Activated CD4-positive, alpha-beta T cell treated with anti-CD3 and anti-CD28 coated beads for 48 hours (primary cell): Measurements from ENCODE around the gene TMEFF2.

Experiments used
- DNase-seq: peaks from one replicate; pipeline ENCODE4 v3.0.0-alpha.2; 2020

TMEFF2 gene

DNA sequence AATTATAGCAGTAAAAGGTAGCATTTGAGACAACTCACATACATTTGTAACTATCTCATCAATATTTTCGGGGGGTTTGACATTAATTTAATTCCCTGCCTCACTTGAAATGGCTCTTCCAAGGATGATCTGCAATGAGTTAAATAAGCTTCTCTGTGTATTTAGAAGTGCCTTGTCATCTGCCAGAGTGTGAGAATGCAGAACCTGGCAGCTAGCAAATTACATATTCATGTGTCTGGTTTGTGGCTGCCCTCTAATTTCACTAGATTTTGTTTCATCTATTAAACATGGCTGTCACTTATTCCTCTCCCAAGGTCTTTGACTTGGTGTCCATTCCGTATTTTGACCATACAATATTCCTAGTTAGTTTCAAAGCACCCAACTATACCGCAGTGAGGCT lies 189.5 kb downstream of the TMEFF2 start:
- no peak for DNase-seq

GRCh38 chr2:192004188-192004963 lies 190.4 kb downstream of the TMEFF2 start:
- no peak for DNase-seq

GRCh38 chr2:192002418-192002817 lies 192.3 kb downstream of the TMEFF2 start:
- DNase-seq = no peak

DNA sequence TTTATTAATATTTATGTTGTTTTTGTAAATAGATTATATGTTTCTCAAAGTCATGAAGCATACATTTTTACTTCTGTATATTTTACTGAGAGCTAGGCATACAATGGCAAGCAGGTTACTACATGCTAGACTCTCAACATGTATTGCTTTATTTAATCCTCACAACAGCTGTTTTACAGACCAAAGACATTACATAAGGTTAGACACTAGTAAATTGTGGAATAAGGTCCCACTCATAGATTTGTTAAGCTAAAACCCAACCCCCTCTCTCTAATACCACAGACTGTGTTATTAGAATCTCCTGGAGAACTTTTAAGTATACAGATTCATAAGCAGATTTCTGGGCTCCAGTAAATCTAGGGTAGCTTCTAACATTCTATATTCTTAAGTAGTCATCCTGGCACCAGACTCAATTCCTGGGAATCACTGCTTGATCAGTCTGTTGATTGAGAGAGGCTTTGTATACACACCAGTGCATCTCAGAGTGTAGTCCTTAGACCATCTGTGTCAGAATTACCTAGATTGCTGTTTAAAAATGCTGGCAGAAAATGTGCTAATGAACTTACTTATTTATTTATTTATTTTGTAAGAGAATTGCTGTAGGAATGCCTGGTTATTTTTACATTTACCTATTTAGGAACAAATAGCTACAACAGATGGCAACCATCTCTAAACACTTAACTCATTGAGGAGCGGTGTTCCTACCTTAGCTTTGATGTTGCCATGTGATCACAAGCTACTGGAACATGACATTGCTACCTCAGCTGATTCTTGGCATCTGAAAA lies 194.3 kb downstream of the TMEFF2 start:
- no peak for DNase-seq

DNA sequence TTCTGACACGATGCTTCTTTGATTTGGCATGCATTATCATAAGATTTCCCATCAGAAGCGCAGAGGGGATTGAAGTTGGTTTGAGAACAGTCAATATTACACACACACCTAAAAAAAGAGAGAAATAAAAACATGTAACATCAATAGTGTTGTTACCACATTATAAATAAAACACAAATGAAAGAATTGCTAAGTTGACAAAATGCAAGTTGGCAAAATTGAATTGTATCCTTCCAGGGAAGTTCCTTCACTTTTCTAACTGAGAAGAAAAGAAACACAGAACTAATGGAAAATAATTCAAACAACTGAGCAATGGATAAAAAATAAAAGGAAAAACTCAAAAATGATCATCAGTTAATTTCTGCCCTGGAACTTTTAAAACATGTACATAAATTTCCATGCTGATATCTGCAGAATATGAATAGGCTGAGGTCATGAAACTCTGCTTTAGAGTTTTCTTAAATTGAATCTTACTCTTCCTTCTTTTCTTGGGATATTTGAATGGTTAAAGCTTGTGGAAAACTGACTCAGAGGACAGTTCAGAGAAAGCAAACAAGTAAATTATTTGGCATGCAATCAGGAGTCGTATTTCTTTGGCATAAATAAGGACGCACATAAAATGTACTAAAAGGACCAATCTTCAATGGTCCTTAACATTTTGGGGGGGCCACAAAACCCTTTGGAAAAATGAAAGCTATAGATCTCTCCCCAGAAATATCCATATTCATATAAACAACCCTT lies 195.5 kb downstream of the TMEFF2 start:
- no peak for DNase-seq

GRCh38 chr2:191995285-191995684 lies 199.4 kb downstream of the TMEFF2 start:
- no peak for DNase-seq

DNA sequence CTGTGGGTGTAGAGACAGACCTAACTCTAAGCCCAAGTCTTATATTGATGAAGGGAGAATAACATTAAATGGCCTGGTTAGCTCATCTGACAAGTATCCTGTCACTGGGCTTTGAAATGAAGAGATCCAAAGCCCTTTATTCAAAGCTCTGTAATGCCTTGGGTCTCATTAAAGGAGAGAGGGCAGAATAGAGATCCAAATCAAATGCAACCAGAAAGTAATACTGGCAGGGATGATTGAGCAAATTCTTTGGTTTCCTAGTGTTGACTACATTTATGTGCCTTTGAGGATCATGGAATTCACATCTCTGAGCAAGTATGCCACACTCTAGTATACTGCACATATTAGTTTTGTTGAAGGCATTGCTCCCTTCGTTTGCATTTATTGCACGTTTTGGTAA lies 200.0 kb downstream of the TMEFF2 start:
- DNase-seq = no peak

- no peak for DNase-seq
These were observed 203.3 kb downstream of the TMEFF2 start for GRCh38 chr2:191991442-191991841.

DNA sequence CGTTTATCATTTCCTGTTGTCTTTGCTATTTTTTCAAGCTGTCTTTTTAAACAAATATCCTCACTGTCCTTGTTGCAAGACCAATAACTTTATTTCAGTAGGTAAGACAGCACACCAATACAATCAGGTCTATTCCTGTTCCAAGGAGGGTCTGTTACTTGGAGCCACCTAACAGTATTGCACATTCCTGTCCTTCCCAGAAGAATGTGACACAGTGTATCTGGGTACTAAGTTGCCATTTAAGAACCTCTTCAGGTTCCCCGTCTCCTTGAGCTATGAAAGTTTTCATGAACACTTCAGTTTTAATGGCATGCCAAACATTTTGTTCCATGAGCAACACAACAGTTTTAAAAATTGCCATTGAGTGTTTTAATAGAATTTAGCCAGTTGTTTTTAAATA lies 209.0 kb downstream of the TMEFF2 start:
- DNase-seq = no peak

DNA sequence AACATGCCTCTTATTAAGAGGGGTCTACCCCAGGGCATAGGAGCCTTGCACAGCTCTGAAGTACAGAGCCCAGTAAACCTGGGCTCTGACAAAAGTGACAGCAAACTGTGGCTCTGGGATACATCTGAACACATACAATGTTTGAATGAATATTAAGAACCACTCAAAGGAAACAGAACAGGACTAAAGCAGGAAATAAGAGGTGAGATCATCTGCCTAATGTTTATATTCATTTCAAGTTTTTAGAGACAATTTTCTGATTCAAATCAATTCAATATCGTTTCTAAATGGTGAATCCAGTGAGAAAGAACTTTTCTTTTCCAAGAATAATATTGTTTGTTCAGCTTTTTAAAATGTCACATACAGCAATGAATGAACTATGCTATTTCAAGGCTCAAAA lies 211.1 kb downstream of the TMEFF2 start:
- no peak for DNase-seq

DNA sequence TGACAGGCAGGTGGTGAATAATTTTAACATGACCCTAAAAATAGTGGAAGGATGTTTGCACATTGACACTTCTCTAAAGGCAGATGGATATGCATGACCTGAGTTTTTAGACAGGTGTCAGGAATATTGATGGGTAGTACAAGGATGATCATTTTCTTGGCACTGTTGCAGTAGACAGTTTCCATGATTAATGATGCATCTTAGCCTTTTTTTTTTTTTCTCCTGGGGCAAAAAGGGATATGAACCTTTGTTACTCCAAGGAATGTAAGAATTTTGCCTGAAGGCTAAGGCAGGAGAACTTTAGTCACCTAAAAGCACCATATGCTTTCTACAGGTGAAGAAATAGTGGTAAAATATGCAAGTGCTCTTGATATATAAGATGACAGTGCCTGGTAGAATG lies 211.5 kb downstream of the TMEFF2 start:
- DNase-seq = no peak

- DNase-seq = no peak
These were observed 213.0 kb downstream of the TMEFF2 start for GRCh38 chr2:191981706-191982105.

DNA sequence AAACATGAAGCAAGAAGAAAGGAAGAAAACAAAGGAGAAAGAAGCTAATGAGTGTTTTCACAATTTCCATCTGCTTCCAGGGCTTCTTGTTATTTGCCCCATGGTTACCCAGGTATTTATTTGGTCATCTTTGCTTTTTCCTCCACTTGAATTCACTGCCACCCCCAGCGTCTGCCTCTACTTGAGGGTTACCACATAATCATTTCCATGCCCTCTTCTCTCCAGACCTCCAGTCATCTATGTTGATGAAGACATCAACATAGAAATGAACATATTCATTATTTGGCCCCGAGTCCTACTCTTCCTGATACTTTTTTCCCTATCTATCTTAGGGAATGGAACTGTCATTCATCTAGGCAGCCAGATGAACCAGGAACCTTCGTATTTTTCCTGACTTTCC lies 214.2 kb downstream of the TMEFF2 start:
- DNase-seq = no peak

DNA sequence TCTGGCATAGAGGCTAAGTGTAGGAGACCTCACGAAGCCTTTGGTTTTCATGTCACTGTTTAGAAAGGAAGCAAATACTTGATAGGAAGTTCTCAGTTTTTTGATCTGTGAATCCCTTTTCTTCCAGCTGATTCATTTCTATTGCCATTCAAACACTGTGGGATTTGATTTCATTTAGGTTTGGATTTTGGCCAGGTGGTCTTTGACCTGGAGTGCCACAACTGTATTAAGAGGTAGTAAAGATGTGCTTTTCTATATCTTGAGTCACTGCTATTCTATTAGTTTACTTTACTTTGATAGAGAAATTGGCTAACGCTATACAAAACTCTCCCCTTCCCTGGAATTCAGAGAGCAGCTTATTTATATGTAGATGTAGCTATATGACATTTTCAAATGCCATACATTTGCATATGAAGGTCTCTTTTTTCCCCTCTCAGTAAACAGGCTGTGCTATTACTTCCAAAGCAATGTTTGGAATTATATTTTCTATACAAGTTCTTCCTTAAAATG lies 215.5 kb downstream of the TMEFF2 start:
- no peak for DNase-seq

DNA sequence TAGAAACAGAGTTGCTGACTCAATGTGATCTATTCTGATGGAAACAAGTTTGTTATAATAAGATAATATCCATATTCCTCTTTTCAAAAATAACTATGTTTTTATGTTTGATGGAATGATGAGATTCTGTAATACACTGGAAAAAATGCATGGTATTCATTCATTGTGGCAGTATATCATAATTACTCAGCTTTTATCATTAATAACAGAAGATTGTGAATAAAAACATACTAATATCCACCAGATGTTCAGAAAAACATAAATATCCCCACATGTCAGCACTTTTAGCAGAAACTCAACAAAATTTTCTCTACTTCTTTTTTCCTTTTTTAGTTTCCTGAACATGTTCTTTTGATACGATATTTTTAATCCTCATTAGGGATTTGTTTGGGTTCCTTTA lies 217.0 kb downstream of the TMEFF2 start:
- no peak for DNase-seq

DNA sequence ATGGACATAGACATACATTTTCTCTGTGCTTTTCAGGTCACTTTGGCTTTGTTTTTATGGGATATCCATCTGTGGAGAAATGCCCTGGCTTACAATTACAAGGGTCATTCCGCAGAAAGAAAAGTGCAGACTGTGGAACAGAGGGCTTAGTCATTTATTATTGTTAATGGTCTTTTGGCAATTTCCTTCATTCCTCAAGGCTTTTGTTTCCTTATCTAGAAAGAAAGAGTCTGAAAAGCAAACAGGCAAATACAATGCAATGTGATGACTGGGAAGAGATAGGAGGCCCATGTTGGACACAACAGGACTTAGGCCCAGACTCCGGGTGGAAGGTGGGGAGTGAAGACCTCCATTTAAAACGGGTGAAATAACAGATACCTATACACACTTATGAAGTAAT lies 218.3 kb downstream of the TMEFF2 start:
- no peak for DNase-seq

DNA sequence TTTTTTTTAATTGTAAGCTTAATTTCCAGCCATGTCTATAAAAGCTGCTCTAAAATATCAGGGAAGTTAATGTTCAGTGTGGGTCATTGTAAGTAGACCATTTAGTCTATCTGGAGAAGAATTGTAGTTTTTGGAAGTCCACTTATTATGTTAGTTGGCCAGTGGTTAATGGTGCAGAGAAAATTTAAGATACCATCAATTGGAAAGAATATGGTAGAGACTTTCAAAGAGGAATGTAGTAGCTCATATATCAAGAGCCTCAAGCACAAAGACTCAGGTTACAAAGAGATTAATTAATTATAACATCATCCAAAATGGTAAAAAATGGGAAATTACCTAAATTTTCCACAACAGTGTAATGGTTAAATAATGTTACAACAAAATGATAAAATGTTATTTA lies 220.1 kb downstream of the TMEFF2 start:
- DNase-seq = no peak

DNA sequence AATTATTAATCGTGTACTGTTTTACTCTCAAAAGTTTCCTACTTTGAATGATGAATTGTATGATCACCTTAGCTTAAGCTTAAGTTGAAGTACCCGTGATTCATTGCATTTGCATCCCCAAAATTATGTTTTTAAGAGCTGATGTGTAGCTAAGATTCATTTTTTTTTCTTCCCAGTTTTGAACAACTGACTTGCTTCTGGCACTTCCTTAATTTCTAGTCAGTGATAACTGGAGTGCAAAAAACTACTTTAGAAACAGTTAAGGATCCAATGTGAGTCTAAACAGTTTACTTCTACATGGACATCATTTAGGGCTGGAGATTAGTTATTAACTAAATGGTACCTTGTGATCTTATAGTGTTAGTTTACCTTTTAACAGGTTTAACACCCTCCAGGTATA lies 223.9 kb downstream of the TMEFF2 start:
- DNase-seq = no peak

- DNase-seq = no peak
These were observed 226.6 kb downstream of the TMEFF2 start for GRCh38 chr2:191968120-191968519.

DNA sequence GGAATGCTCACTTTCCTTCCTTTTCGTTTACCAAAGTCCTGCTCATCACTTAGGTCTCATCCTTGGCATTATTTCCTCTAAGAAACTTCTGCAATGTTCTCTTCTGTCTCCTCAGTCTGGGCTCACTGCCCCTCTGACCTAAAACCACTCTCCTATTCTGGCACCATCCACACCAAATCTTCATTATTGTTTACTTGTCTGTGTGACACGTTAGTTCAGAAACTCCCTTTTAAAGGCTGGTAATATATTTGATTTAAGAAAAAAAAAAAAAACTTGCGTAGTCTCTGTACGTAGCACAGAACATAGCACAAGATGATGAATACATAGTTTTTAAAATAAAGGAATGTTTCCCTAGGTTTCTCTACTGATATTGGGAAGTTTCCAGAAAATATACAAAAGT lies 229.0 kb downstream of the TMEFF2 start:
- DNase-seq = no peak

- DNase-seq = no peak
These were observed 233.2 kb downstream of the TMEFF2 start for GRCh38 chr2:191961556-191961955.

DNA sequence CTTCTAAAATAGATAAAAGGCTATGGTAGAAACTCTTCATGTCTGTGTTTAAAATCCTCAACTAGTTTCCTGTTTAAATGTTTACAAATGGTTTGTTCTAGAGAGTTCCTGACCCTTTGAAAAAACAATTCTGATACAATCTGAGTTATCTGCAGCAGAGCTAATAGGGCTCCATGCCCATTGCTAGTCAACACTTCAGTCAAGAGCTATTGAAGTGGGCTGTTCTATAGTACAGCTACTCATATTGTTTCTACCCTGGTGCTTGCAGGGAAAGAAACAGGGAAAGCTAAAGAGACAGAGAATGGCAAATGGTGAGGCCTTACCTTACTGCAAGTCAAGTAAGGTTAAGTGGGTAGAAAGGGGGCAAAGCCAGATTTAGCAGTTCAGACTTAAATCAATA lies 235.5 kb downstream of the TMEFF2 start:
- DNase-seq = no peak

- DNase-seq = no peak
These were observed 236.5 kb downstream of the TMEFF2 start for GRCh38 chr2:191957996-191958860.
